ENCODE data around the gene SNRNP40. TPM values are rescaled to one million over a fixed set of nuclear protein-coding genes. Genes with fewer than 3 reads are reported as not detected.
"Not testable (repeated sequence)": the region's sequence is repeated elsewhere in the genome, so short reads cannot be mapped to it uniquely, and the experiment has no call there.

SNRNP40 gene
- total RNA-seq, 1 donor from 2014 or later, result 97.9 TPM

- intact Hi-C loops (cut with micrococcal nuclease), result no loop called here
Measured at GRCh38 chr1:31289021-31289420, 7.6 kb downstream of the SNRNP40 start.

- intact Hi-C loops (cut with micrococcal nuclease), result not testable (repeated sequence)
Measured at GRCh38 chr1:31287791-31288190, 8.8 kb downstream of the SNRNP40 start.

GRCh38 chr1:31282426-31282825 lies 14.2 kb downstream of the SNRNP40 start:
- intact Hi-C loops (cut with micrococcal nuclease), result not testable (repeated sequence)

GRCh38 chr1:31273619-31274018 lies 23.0 kb downstream of the SNRNP40 start:
- intact Hi-C loops (cut with micrococcal nuclease), result no loop called here

- intact Hi-C loops (cut with micrococcal nuclease), result no loop called here
Measured at GRCh38 chr1:31272369-31272768, 24.2 kb downstream of the SNRNP40 start.

DNA sequence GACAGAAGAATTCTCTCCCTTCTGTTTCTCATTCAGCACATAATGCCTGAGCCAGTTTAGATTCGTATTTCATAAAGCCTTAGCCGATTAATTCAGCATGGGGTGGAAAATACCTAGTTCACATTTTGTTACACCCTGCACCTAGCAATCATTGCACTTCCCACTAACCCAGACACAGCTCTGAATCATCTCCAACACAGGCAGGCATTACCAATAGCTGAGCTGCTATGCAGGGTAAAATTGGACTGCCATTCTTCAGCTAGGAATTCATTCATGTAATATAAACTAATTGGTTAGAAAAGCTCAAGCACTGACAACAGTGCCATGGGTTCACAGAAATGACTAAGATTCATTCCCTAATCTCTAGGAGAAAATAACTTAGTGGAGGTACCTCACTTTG lies 30.0 kb downstream of the SNRNP40 start:
- intact Hi-C loops (cut with micrococcal nuclease), result no loop called here

DNA sequence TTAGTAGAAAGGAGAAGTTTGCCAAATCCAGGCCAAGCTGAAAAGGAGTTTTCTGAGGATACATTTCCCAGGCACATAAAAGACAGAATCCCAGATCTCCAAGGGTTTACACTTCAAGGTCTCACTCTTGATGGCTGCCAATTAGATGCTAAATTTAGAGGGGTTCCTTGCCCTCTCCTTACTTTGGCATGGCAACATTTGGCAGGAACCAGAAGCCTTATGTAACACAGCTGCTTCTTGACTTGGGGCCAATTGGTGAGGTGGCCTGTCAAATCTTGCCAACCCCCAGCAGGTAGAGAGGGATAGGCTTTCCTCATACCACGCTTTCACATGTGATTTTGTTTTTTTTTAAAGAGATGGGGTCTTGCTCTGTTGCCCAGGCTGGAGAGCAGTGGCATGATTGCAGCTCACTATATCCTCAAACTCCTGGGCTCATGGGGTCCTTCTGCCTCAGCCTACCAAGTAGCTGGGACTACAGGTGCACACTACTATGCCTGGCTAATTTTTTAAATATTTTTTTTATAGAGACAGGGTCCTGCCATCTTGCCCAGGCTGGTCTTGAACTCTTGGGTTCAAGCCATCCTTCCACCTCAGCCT lies 31.7 kb downstream of the SNRNP40 start:
- intact Hi-C loops (cut with micrococcal nuclease), result no loop called here

DNA sequence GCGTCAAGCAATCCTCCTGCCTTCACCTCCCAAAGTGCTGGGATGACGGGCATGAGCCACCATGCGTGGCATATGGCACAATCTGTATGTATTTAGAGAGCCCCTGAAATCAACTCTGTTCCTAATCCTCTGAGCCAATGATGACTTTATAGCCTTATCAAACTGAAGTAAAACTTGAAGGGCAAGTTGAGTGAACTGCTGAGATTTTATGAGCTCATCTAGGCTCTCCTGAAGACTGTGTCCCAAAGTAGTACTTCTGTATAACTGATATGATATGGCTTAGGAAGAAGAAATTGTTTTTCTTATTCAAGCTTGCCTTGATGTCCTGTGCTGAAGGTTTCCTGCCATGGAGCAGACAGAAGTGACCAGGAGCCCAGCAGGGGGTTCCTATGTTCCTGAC lies 33.2 kb downstream of the SNRNP40 start:
- intact Hi-C loops (cut with micrococcal nuclease), result no loop called here

GRCh38 chr1:31262393-31262792 lies 34.2 kb downstream of the SNRNP40 start:
- intact Hi-C loops (cut with micrococcal nuclease), result not testable (repeated sequence)

DNA sequence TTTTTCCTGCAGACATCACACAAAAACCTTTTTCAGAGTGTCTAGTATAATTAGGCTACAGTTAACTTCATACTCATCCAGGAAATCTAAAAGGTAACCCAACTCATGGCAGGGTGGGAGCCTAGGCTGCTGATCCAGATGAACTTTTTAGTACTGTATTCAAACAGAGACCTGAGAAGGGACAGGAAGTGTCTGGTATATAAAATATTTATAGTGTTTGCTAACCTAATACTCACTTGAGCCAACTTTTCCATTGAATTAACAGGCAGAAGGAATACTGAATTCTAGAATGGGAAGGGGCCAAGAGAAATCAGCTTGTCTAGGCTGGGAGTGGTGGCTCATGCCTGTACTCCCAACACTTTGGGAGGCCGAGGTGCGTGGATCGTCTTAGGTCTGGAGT lies 34.7 kb downstream of the SNRNP40 start:
- intact Hi-C loops (cut with micrococcal nuclease), result no loop called here

- intact Hi-C loops (cut with micrococcal nuclease), result no loop called here
Measured at GRCh38 chr1:31259746-31260145, 36.8 kb downstream of the SNRNP40 start.

DNA sequence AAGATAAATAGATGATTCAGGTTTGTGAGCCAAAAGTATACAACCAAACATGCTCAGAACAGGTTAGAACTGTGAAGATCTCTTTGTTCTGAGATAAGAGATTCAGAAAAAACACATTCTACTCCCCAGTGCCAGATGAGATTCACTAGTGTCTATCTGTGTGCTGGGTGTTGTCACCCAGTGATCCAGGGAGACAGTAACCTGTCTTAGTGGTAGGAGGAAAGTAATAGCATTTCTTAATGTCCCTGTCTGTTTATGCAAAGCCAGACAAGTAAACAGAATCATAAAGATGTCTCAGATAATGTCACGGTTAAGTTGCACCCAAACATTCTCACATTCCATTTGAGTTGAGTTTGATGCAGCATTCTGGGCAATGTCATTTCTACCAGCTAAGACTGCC lies 38.0 kb downstream of the SNRNP40 start:
- intact Hi-C loops (cut with micrococcal nuclease), result no loop called here

GRCh38 chr1:31257213-31257612 lies 39.4 kb downstream of the SNRNP40 start:
- intact Hi-C loops (cut with micrococcal nuclease), result no loop called here

- intact Hi-C loops (cut with micrococcal nuclease), result no loop called here
Measured at GRCh38 chr1:31249854-31250253, 46.7 kb downstream of the SNRNP40 start.

GRCh38 chr1:31248276-31248675 lies 48.3 kb downstream of the SNRNP40 start:
- intact Hi-C loops (cut with micrococcal nuclease), result no loop called here

DNA sequence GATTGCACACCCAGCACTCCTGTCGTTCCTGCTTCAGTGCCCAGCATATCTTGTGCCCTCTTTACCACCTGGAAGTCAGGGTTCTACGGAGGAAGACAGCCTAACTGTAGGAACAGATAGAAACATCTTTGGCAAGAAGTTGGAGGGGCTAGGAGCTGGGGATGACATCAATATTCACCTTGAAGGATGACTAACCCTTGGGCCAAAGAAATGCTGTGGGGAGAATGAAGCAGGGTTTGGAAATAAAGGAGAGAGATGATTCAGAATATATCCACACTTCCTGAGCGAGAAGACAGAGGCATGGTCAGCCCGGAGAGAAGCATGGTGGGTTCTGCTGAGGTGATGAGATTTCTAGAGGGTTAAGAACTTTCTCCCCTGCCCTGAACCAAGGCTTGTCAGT lies 52.3 kb downstream of the SNRNP40 start:
- intact Hi-C loops (cut with micrococcal nuclease), result no loop called here

GRCh38 chr1:31243501-31244286 lies 52.9 kb downstream of the SNRNP40 start:
- intact Hi-C loops (cut with micrococcal nuclease), result no loop called here

- intact Hi-C loops (cut with micrococcal nuclease), result no loop called here
Measured at GRCh38 chr1:31241321-31241720, 55.3 kb downstream of the SNRNP40 start.

DNA sequence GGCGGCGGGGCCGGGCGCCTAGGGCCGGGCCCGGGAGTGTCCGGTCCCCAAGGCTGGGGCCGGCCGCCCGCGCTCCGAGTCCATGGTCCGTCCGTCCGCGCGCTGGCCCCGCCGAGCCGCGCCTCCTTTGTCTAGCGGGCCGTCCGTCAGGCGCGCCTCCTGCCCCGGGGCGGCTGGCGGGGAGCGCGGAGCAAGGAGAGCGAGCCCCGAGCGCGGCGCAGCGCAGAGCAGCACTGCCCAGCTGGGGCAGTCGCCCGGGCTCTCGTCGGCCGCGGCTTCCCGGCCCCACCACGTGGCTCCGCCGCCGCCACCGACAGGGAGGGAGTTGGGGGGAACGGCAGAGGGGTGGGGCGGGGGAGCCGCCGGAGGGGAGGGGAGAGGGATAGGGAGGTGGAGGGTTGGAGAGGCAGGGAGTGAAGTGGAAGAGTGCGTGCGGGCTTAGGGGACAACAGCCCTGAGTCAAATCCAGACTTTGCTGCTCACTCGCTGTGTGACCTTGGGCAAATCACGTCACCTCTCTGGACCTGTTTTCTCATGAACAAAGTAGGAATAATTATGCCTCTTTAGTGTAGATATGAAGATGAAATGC lies 56.8 kb downstream of the SNRNP40 start, which contains the start of gene NKAIN1:
TSS of gene NKAIN1 (minus strand) at position 235 of the 589 bp plus-strand sequence. CDS start 340 bp downstream, outside the sequence.
- intact Hi-C loops (cut with micrococcal nuclease), result no loop called here

DNA sequence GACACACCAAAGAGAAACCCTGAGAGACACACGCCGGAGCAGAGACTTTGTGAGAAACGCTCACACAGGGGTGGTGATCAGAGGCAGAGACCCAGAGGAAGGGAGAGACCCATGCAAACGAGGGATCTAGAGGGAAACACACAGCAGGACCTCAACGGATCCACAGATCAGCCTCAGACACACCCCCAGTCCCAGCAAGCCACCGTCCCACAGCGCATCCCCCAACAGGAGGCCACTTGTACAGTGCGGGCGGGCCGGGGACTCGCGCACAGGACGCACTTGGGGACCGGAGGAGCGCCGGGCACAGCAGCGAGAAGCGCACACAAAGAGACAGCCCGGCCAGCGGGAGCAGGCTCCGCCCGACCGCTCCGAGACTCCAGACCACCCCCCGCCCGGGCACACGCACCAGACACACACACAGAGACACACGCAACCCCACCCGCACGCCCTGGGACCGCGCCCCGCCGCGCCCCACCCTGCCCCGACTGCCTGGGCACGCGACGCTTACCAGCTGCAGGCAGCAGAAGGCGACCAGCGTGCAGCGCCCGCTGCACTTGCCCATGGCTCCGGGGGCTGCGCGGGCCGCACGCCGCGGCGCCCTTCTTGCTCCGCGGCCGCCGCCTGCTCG lies 57.5 kb downstream of the SNRNP40 start:
- intact Hi-C loops (cut with micrococcal nuclease), result no loop called here

DNA sequence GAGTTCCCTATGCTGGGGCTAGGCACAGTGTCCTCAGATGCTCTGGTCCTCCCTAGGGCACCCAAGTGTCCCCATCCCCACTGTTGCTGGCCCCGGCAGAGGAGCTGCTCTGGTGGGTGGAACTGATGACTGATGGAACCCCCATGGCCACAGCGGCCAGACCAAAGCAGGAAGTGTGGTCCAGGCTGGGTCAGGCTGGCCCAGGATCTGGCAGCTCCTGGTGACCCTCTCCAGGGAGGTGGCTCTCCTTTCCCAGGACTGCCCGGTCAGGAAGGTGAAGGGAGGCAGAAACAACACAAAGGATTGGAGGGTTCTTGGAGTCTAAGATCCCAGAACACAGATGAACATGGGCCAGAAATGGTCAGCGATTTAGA lies 58.0 kb downstream of the SNRNP40 start:
- intact Hi-C loops (cut with micrococcal nuclease), result no loop called here

GRCh38 chr1:31234870-31235269 lies 61.7 kb downstream of the SNRNP40 start:
- intact Hi-C loops (cut with micrococcal nuclease), result no loop called here

Measured in T-helper 1 cell treated with Interleukin-12 subunit alpha and Interleukin-12 subunit beta and Interleukin-4 antibody, amounts not matched to agents 30 ng/mL and 1 ng/mL, for 36 hours (primary cell).